ENCODE measurements around the gene DLL1. TPM values are rescaled to one million over a fixed set of nuclear protein-coding genes. Genes with fewer than 3 reads are reported as not detected.
A peak's percentile ranks its signal among the peaks of the same experiment; 100 is the strongest.

DLL1 gene
- total RNA-seq, 1 donor: 0.36 TPM

GRCh38 chr6:170272341-170273065, 18.4 kb downstream of the DLL1 start:
- no peak for TF ChIP-seq CTCF (IDR thresholded peaks at IDR 0.05; ENCODE audit: extremely low read depth, low read depth, low read length)
- H3K4me2 ChIP-seq (ENCODE audit: insufficient read depth, low read length): no peak overlapping the region
- no peaks in the 10 kb centered on the region for H4K20me1 ChIP-seq (ENCODE audit: insufficient read depth, low read length)
- no peak overlapping the region for H2AFZ ChIP-seq (ENCODE audit: low read length)
- H3K27ac ChIP-seq (ENCODE audit: low read depth, low read length): no peak overlapping the region
- peaks cover 6% of the 10 kb centered on the region for H3K27me3 ChIP-seq (ENCODE audit: insufficient read depth, low read length)
- H3K9me3 ChIP-seq (ENCODE audit: low read depth, low read length): no peaks in the 10 kb centered on the region
- H3K4me1 ChIP-seq (ENCODE audit: insufficient read depth, low read length): peaks cover 7% of the 10 kb centered on the region
- DNase-seq (ENCODE audit: insufficient read length, low spot score, missing footprints): no peak
- no peaks in the 10 kb centered on the region for H3K79me2 ChIP-seq (ENCODE audit: insufficient read depth, low read length)
- no peak overlapping the region for H3K4me3 ChIP-seq (ENCODE audit: insufficient read depth, low read length)
- no peaks in the 10 kb centered on the region for H3K36me3 ChIP-seq (ENCODE audit: insufficient read depth, low read length)

- Histone ChIP-seq H3K27me3 (ENCODE audit: insufficient read depth, low read length) (peaks cover 6% of the 10 kb centered on the region), H4K20me1 (ENCODE audit: insufficient read depth, low read length) (no peaks in the 10 kb centered on the region), H3K79me2 (ENCODE audit: insufficient read depth, low read length) (no peaks in the 10 kb centered on the region), H3K27ac (ENCODE audit: low read depth, low read length) (no peak overlapping the region), H3K9me3 (ENCODE audit: low read depth, low read length) (no peaks in the 10 kb centered on the region), H3K4me1 (ENCODE audit: insufficient read depth, low read length) (peaks cover 7% of the 10 kb centered on the region), H2AFZ (ENCODE audit: low read length) (no peak overlapping the region), H3K36me3 (ENCODE audit: insufficient read depth, low read length) (no peaks in the 10 kb centered on the region), H3K4me3 (ENCODE audit: insufficient read depth, low read length) (no peak overlapping the region), H3K4me2 (ENCODE audit: insufficient read depth, low read length) (no peak overlapping the region)
- TF ChIP-seq CTCF (IDR thresholded peaks at IDR 0.05; ENCODE audit: extremely low read depth, low read depth, low read length): no peak
- no peak for DNase-seq (ENCODE audit: insufficient read length, low spot score, missing footprints)
These were observed 19.0 kb downstream of the DLL1 start for GRCh38 chr6:170271771-170272314.

- Histone ChIP-seq H3K79me2 (ENCODE audit: insufficient read depth, low read length) (no peaks in the 10 kb centered on the region), H2AFZ (ENCODE audit: low read length) (no peak overlapping the region), H3K9me3 (ENCODE audit: low read depth, low read length) (no peaks in the 10 kb centered on the region), H3K27me3 (ENCODE audit: insufficient read depth, low read length) (peaks cover 6% of the 10 kb centered on the region), H3K27ac (ENCODE audit: low read depth, low read length) (no peak overlapping the region), H3K4me3 (ENCODE audit: insufficient read depth, low read length) (no peak overlapping the region), H3K4me1 (ENCODE audit: insufficient read depth, low read length) (peaks cover under 1% of the 10 kb centered on the region), H3K4me2 (ENCODE audit: insufficient read depth, low read length) (no peak overlapping the region), H4K20me1 (ENCODE audit: insufficient read depth, low read length) (no peaks in the 10 kb centered on the region), H3K36me3 (ENCODE audit: insufficient read depth, low read length) (no peaks in the 10 kb centered on the region)
- no peak for TF ChIP-seq CTCF (IDR thresholded peaks at IDR 0.05; ENCODE audit: extremely low read depth, low read depth, low read length)
- DNase-seq (ENCODE audit: insufficient read length, low spot score, missing footprints): peak; percentile 78
These were observed 19.8 kb downstream of the DLL1 start for GRCh38 chr6:170270984-170271593.

GRCh38 chr6:170269846-170270541, 20.9 kb downstream of the DLL1 start:
- Histone ChIP-seq H3K4me3 (ENCODE audit: insufficient read depth, low read length) (no peak overlapping the region), H3K27ac (ENCODE audit: low read depth, low read length) (no peak overlapping the region), H3K4me2 (ENCODE audit: insufficient read depth, low read length) (no peak overlapping the region), H3K27me3 (ENCODE audit: insufficient read depth, low read length) (peaks cover 6% of the 10 kb centered on the region), H4K20me1 (ENCODE audit: insufficient read depth, low read length) (no peaks in the 10 kb centered on the region), H3K9me3 (ENCODE audit: low read depth, low read length) (no peaks in the 10 kb centered on the region), H2AFZ (ENCODE audit: low read length) (peak overlapping the region; percentile 13), H3K4me1 (ENCODE audit: insufficient read depth, low read length) (no peaks in the 10 kb centered on the region), H3K36me3 (ENCODE audit: insufficient read depth, low read length) (no peaks in the 10 kb centered on the region), H3K79me2 (ENCODE audit: insufficient read depth, low read length) (no peaks in the 10 kb centered on the region)
- TF ChIP-seq CTCF (IDR thresholded peaks at IDR 0.05; ENCODE audit: extremely low read depth, low read depth, low read length): no peak
- peak; percentile 94 for DNase-seq (ENCODE audit: insufficient read length, low spot score, missing footprints)
